HL-60/S4 (cell line): ENCODE data around the gene MFRP.

Experiments
- in situ Hi-C: fragments of 300-500 bp; cut with MboI; formaldehyde crosslinking; loops from 2 replicates; pipeline ENCODE4 v1.14.3; 2022; ENCODE audit warnings: low sequenced_read_pairs

MFRP gene

DNA sequence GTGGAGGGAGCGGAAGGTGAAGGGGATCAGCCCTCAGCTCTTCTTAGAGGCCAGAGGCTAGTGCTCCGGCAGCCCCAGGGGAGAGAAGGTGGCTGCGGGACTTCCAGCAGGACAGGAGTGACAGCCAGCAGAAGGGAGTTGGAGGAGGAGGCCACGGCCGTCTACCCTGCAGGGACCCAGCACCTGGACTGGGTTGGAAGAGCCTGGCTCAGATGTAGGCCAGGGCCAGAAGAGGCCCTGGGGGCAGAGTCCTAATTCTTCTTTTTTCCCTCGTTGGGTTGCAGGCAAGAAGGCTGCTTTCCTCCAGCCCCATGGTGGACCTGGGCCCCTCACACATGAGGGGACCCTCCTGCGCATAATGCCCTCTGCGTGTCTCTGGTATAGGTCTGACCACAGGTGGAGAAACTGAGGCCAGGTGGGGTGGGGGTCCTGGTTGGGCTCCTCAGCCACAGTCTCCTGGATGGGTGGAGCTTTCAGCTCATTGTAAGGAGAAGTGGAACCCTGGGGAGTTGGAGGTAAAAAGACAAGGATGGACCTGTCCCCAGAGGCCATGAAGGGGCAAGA is 27.3 kb downstream of the MFRP start:
- in situ Hi-C loops, result no loop called here

DNA sequence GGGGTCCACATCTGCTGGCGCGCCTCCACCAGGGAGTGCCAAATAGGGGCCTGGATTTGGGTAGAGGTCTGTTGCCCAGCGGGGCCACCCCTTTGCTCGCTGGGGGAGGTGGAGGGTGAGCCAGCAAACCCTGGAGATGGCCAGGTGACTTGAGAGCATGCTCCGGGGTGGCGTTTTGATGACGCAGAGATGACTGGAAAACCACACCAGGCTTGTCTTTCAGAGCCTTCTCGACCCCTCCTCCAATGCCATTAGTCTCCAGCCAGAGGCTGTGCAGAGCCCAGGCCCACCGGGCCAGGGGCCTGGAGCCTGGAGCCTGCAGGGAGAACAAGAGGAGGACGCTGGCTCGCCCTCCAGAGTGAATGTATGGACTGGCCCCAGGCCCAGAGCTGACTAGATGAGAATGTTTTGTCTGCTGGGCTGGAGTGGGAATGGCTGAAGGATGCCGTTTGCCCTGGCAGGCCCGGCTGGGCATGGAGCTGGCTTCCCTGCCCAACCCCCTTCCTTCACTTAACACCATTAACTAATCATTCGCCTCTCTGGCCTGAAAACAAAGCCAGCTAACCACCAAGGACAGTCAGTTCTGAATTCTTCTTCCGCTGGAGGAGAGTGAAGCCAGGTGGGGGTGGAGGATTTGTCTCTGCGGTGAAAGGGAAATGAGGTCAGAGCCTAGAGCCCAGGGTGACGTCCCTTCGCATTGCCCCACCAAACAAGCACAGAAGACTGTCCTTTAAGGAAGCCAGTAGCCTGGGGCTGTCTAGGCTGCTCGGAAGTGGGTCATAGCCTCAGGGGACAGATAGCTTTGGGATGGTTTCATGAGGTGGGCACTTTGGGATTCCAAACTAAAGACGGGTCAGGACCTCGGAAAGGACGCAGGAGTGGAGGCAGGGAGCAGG is 28.0 kb downstream of the MFRP start:
- in situ Hi-C loops, result no loop called here

DNA sequence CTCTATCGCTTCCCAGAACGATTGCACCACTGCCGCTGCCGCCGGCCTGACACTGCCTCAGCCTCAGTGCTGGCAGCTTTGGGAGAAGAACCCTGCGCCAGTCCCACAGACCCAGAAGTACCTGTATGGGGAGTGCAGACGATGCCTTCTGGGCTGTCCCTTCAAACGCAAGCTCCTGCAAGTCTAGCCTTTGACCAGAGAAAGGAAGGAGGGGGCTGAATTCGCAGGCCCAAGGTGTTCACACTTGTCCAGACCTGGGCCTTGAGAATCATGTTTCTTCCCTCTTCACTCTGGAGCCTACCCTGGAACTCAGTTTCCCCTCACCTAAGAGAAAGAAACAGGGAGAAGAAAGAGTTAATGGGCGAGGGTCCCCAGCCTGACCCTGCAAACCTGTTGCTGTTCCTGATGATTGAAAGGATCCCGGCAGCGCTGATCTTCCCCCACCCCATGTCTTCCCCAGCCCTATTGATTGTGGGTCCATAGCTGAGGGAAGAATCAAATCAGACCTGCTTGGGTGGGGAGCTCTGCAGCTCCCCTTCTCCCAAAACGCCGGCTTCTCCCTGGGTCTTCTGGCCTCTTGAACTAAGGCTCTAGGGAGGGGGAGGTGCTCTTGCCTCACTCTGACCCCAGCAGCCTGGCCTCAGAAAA is 28.8 kb downstream of the MFRP start:
- in situ Hi-C loops, result no loop called here

DNA sequence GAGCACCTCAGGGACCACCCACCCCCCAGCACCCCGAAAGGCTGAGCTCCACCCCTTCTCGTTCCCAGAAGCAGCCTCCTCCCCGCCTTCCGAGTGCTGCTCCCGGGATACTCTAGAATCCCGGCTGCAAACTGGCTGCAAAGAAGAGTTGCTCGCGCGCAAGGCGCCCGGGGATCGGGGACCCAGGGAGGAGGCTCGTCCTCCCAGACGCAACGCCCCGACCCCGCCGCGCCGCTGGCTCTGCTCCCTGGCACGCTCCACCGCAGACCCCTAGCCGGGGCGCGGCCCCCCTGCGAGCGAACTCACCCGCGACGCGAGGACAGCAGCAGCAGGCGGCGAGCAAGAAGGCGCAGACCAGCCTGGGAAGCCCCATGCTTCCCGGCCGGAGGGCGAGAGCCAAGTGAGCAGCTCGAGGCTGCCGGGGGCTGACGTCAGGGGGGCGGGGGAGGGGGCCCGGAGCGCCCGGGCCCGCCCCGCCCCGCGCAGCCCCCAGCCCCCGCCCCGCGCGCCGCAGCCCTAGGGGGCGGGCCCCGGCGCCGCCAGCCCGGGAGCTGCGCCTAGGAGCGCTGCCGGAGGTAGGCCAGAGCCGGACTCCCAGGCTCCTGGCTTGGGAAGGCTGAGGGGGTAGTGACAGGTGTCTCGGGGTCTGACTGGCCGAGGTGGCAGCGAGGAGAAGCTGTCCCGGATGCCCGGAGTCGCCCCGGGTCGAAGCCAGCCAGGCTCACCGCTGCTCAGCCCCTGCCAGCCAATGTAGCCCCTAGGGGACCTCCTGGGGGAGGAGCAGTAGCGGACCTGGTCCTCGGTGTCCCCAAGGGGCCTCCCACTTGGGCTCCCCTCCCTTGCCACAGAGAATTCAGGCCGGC is 29.5 kb downstream of the MFRP start, which contains the start of gene MCAM:
TSS of gene MCAM (minus strand) at position 402 of the 863 bp plus-strand sequence. CDS start at position 373, 29 bp downstream.
- in situ Hi-C loops, result no loop called here

DNA sequence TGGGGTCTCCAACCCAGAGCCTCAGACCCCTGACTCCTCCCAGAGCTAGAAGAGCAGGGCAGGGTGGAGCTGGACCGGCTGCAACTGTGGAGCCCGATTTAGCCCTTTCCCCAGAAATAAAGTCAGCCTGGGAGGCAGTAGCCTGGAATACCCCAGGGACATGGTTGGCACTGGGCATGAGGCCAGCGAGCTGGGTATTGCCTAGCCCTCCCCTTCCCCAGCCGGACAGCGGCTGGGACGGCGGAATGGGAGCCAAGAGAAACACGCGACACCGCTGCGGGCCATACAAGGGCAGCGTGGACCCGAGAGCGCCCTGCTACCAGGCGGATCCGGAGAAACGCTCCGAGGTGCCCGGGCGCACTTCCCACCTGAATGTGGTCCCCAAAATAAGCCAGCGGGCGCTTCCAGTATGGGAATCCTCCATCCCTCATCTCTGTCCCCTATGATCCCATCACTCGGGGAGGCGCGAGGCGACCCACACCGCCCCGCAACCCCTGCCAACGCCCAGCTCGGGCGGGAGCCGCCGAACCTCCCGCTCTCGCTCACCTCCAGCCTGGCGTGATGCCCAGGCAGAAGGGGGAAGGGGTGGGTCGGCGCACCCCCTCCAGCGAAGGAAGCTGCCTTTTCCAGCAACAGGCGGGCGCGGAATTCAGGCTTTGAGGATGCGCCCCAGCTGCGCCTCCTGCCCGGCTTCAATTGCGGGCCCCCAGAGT is 30.3 kb downstream of the MFRP start:
- in situ Hi-C loops, result no loop called here

DNA sequence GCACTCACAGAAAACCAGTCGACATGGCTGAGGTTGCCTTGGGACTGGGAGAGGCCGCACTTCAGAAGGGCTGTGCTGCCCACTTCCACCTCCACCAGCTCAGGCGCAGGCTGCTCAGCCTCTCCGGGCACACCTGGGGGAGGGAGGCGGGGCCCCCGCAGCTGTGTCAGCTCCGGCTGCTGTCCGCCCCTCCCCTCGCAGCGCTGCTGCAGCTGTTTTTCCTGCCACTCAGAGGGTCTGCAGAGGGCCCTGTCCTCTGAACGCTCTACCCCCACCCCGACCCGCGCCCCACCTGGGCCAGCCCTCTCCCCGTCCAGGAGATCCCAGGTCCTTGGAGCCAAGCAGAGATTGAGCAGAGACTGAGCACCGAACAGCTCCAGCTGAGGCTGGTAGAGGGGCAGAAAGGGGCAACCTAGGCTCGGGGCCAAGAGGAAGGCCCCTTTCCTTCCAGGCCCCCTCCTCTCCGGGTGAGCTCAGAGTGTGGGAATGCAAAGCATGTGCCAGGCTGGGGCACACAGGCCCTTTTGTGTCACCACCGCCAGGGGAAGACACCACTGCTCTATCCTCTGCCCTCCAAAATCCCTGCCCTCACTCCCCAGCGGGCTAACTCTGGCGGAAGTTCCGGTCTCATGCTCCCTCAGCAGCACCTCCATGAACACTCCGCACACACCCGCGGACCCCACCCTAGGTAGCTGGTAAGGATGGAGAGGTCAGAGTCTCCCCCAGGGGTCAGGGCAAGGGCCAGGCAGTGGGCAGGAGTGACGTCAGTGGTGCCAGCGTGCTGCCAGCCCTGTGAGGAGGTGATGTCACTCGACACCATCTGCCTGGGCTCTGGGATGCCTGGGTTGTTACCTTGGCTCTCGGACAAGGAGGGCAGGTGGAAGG is 31.1 kb downstream of the MFRP start:
- in situ Hi-C loops, result no loop called here

DNA sequence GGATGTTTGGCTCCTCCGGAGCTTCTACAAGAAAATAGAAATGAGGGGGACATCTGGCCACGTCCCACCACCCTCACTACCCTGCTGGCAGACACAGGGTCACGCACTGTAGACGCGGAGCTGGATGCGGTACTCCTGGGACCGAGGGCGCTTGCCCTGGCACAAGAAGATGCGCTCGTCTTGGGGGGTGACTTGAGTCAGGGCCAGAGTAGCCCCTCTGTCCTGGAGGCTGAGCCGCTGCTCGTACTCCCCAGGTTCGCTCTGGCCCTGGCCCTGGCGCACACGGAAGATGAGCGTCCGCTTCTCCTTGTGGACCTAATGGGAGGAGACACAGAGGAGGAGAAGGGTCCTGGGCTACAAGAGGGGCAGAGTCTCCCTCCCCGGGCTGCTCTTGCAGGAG is 31.8 kb downstream of the MFRP start:
- in situ Hi-C loops, result no loop called here

DNA sequence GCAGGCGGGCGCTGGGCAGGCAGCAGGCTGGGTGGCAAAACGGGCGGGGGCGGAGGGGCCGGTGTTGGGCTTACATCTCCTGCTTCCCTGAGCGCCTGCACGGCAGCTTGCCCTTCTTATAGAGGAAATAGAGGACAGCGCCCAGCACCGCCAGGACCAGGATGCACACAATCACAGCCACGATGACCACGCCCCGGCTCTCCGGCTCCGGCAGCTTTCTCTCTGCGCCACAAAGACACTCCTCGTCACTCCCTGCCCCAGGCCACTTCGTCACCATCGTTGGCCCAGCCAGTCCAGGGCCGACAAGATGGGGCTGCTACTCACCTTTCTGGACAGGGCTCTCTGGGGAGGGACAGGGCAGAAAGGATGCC is 35.8 kb downstream of the MFRP start:
- in situ Hi-C loops, result no loop called here

DNA sequence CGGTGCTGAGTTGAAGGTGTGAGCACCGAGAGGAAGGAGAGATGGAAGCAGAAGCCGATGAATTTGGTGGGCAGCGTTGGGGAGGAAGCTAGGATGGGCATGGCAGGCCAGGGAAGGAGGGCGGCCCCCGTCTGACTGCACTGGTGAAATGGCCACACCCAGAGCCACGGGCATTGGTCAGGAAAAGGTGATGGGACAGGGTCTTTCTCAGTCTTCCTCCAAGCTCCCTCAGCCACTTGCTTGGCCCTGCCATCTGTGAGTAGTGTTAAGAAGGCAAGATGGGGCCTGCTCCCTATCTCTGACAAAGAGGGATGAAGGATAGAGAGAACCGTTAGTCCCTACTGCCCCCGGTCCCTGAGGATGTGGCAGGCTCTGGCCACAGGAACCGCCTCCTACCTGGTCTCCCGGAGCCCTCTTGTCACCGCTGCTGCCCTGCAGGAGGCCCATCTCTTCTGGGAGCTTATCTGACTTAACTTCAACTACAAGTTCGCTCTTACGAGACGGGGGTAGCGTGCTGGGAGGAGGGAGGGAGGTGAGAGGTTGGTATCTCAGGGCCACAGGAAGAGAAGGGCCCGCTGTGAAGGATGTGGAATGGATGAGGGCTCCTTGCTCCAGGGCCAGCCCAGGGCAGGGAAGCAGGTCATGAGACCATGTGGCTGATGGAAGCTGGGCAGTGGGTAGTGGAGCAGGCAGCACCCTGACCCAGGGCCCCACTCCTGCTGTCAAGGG is 36.4 kb downstream of the MFRP start:
- in situ Hi-C loops, result no loop called here

DNA sequence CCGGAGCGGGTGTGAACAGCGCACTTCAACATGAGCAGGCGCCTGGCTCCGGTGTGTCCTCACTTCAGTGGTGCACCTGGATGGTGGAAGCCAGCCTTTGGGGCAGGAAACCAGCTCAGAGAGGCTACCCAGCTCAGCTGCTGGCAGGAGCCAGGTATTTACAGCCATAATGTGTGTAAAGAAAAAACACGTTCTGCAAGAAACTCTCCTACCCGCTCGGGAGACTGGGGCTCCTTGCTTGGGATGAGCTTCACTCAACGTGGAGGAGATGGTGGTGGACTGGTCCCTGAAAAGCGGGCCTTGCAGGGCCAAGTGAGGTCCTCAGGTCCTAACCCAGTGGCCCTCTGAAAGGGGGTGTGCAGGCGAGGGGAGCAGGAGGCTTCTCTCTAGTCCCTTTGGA is 37.1 kb downstream of the MFRP start:
- in situ Hi-C loops, result no loop called here

DNA sequence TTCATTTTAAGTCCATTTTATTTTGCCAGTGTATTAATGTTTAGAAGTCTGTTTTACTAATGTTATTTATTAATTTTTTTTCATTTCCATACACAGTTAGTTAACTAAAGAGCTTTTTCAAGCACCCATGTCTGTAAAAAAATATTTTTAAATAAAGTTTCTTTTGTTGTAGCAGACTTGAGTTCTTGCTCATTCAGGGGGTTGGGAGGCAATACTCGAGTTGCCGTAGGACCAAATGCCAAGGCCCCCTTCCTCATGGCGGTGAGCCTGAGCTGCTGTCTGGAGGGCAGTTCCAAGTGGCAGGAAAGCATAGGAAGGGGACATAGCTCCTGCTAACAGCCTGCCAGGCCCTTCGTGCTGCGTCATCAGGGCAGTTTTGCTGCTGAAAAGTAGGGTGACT is 38.5 kb downstream of the MFRP start:
- in situ Hi-C loops, result no loop called here

DNA sequence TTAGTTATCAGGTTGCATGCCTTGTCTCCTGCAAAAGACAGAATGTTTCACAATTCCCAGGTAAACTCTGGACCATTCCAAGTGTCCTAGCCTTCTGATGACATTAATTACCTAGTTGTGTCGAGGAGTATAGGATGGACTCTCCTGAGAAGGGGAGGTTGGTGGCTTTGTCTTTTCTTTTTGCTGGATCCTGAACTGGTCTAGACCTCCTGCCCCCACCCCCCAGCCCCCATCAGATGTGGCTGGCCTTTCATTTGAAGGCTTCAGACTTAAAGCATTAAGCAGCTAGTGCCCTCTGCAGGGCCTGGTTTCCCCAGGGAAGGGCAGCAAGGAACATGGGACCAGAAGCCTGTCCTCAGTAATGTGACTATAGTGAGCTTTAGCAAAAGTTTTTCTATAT is 39.3 kb downstream of the MFRP start:
- in situ Hi-C loops, result no loop called here

DNA sequence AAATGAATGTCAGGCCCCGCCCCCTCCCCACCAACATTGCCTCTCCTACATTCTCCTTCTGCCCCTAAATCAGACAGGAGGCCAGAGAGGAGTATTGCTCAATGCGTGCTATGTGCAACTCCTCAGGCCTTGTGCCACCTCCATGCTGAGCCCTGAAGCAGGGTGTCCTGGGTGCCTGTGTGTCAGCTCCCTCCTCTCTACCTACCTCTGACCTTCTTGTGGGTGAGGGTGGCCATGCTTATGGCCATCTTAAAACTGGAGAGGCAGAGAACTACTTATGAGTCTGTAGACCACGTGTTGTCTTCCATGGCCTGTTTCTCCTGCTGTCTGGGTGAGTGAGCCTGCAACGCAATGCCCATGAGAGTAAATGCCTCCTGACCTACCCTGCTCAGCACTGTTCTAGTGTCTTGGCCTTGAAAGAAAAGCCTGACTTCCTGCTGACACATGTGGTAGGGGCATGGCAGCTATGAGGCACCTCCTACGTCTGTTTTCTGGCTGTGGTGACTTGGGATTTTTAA is 40.1 kb downstream of the MFRP start:
- in situ Hi-C loops, result no loop called here

DNA sequence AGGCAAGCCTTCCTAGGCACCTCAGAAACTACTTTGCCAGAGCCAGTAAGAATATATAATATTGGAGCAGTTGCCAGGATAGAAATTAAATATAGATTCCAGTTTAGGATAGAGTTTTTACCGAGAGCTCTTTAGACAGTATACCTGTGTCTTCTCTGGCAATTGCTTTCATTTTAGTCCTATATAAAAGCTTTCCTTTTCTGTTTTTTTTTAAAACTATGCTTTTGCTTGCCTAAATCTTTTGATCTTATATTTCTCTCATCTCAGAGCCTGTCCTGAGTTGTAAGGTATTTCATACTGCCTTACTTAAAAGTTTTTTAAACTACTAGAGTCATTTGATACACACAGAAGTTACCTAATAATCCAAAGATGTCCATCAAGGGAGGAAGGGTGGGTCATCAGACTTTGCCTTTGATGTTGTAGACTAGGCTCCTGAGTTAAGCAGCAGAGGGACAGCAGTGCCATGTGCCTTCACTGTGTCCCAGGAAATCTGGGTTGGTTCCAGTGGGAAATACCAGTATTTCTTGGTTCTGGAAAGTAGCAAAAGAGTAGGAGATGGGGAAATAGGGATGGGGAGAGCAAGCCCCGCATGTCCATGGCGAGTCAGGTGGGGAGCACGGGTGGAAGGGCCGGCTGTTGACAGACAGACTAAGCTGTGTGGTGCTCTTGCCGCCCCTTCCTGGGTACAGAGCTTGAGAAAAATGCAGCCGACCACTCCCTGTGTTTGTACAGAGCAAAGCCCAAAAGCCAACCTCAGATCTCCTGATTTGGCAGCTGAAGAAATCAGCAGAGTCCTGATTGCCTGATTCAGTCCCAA is 40.7 kb downstream of the MFRP start:
- in situ Hi-C loops, result no loop called here

DNA sequence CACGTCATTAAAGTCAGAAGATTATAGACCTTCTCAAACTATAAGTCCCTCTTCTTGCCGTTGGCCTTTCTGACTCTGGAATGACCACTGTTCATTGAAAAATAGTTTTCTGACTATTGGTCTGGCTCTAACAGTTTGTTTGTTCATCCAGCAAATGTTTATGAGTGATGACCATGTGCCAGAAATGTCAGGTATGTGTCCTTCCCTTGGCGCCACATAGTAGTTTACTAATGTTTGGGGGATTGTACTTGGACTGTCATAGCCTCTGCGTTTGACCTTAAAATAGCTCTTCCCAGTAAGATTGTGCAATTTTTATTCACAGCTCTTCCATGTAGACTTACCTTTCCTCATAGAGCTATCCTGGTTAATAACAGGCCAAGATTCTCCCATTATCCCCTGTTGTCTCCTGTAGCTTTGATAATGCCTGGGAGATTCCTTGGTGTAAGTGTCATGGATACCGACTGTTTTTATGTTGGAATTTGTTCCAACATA is 43.2 kb downstream of the MFRP start:
- in situ Hi-C loops, result no loop called here

DNA sequence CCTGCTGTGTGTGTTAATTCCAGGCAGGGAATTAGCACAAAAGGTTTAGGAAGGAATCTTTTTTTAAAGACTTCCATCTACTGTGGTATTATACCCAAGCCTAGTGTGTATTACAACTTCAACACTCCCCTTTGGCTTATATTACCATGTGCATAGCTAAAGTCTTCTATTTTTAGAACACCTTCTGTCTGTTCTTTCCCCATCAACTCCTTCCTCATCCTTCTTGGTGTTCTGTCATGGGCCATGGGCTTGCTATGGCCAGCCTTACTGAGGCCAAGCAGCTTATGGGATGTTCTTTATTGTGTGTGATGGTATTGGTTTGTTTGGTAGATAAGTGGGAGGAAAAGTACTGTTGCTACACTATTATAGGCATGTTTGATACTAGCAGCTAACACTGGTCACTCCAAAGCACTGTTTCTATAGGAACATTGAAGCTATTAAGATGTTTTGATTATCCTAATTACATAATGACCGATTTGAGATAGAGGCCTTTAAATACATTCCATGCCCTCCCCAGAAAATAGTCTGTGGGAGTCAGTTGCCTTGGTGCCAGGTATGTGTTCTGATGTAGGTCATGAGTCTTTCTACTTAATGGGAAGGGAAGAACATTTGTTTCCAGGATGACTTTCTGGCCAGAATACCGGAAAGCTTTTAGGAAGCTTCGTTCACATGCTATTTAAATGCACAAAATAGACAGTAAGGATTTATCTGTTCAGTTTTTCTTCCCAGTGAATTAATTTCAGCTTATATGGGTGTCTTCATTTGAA is 46.1 kb downstream of the MFRP start:
- in situ Hi-C loops, result no loop called here

DNA sequence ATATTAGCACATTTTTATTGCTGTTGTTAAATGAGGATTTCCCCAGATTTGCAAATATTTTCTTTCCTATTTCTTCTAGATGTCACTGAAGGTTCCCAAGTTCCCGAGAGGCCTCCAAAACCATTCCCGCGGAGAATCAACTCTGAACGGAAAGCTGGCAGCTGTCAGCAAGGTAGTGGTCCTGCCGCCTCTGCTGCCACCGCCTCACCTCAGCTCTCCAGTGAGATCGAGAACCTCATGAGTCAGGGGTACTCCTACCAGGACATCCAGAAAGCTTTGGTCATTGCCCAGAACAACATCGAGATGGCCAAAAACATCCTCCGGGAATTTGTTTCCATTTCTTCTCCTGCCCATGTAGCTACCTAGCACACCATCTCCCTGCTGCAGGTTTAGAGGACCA is 47.1 kb downstream of the MFRP start:
- in situ Hi-C loops, result no loop called here
